KOPT-K1 (cell line): ENCODE measurements around the gene ACTR1A.

Source experiments
- H3K27ac ChIP-seq: fragments of 200-600 bp; sonication (generic); 2 replicates; pipeline ENCODE4 v1.5.1; 2016; ENCODE audit warnings: antibody characterized with exemption, mild to moderate bottlenecking, low read depth, low read length; ENCODE audit not compliant: poor library complexity, severe bottlenecking
- H3K36me3 ChIP-seq: fragments of 200-600 bp; sonication (generic); 2 replicates; pipeline ENCODE4 v1.5.1; 2017; ENCODE audit warnings: antibody characterized with exemption, mild to moderate bottlenecking, low read length, moderate library complexity; ENCODE audit not compliant: insufficient read depth
- H3K9me3 ChIP-seq: fragments of 200-600 bp; sonication (generic); 2 replicates; pipeline ENCODE4 v1.5.1; 2017; ENCODE audit warnings: antibody characterized with exemption, low read length, mild to moderate bottlenecking; ENCODE audit not compliant: insufficient read depth, poor library complexity, severe bottlenecking

The ACTR1A gene

DNA sequence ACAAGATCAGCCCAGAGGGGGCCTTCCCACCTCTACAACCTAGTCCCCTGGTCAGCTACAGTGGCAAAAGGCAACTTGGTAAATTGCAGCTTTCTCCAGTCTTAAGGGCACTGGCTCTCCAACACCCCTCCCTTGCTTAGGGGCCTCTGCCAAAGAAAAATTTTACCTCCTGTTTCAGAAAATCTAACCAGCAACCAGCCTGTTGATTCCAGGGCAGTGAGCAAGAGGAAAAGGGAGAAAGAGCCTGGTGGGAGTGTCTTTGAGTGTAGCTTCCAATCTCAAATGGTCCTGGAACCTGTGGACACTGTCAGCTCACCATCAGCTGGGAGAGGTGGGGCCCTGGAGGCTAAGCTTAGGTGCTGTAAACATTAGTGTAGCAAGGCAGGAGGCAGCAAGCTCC, 22.9 kb downstream of the ACTR1A start:
- H3K27ac ChIP-seq = no peak overlapping the region
- H3K9me3 ChIP-seq = no peaks in the 10 kb centered on the region
- peaks cover 81% of the 10 kb centered on the region for H3K36me3 ChIP-seq

DNA sequence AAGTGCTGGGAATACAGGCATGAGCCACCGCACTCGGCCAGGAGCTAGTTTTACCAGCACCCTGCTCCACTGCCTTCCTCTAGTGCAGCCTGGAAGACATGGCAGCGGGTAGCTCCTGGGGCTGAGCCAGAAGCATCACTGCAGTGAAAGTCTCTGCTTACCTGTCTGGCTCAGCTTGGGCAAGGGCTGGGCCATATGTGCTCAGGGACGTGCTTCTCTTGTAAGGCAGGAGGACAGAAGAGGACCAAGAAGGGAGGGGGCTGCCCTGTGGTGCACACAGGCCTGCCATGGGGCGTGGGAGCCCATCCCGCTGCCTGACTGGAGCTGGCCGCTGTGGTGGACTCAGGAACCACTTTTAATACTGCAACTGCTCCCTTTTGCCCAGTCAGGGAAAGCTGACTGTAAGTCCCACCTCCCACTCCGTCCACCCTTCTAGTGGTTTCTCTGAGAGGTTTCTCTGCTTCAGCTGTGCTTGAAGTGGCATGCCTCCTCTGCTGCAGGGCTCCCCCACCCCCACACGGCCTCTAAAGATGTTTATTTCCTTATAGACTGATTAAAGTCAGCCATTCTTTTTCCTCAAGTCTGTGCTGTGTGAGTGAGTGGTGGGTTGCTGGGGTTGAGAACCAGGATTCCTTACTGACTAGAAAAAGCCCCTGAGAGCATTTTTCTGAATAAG, 25.9 kb downstream of the ACTR1A start:
- no peaks in the 10 kb centered on the region for H3K9me3 ChIP-seq
- H3K27ac ChIP-seq = no peak overlapping the region
- H3K36me3 ChIP-seq = peaks cover 50% of the 10 kb centered on the region

DNA sequence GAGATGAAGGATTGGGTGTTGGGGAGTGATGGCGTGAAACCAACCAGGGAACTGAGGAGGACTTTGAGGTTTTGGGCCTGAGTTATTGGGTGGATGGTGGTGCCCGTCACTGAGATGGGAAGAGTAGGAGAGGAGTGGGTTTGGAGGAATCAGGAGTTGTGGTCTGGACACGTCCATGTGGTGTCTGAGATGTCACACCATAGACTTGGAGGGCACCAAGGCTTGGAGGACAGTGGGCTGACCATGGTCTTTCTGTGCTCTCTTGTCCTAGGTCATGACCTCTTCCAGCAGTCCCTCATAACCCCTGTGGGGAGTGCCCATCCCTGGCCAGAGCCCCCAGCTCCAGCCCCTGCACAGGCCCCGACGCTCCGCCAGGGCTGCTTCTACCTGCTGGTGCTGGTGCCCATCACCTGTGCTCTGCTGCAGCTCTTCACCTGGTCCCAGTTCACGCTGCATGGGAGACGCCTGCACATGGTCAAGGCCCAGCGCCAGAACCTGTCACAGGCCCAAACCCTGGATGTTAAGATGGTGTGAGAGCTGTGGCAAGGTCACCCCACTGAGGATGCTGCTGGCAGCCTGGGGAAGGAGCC, 27.0 kb downstream of the ACTR1A start:
- Histone ChIP-seq H3K36me3 (peaks cover 40% of the 10 kb centered on the region), H3K9me3 (no peaks in the 10 kb centered on the region), H3K27ac (no peak overlapping the region)

GRCh38 chr10:102473445-102474331, 28.8 kb downstream of the ACTR1A start:
- peaks cover 24% of the 10 kb centered on the region for H3K36me3 ChIP-seq
- no peaks in the 10 kb centered on the region for H3K9me3 ChIP-seq
- no peak overlapping the region for H3K27ac ChIP-seq

- Histone ChIP-seq H3K27ac (no peak overlapping the region), H3K9me3 (no peaks in the 10 kb centered on the region), H3K36me3 (peaks cover 6% of the 10 kb centered on the region; the same call in 1 of the 2 replicates)
Observed at GRCh38 chr10:102470579-102471546, 31.6 kb downstream of the ACTR1A start.

DNA sequence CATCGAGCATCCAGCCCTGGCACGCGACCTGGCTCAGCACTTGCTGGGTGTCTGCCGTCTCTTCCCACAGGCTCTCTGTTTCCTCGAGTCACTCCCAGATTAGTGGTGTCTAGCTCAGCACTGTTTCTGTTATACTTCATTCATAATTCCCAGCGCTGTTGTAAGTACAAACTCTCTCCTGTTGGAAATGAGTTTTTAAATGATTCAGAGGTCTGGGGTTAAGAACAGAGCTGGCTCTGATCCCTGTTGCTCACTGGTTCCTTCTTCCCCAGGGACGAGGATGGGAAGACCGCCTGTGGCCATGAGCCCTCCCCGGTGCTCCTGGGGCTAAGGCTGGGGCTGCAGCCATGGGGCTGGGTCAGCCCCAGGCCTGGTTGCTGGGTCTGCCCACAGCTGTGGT, 33.8 kb downstream of the ACTR1A start:
- H3K27ac ChIP-seq = no peak overlapping the region
- peaks cover 6% of the 10 kb centered on the region; the same call in 1 of the 2 replicates for H3K36me3 ChIP-seq

DNA sequence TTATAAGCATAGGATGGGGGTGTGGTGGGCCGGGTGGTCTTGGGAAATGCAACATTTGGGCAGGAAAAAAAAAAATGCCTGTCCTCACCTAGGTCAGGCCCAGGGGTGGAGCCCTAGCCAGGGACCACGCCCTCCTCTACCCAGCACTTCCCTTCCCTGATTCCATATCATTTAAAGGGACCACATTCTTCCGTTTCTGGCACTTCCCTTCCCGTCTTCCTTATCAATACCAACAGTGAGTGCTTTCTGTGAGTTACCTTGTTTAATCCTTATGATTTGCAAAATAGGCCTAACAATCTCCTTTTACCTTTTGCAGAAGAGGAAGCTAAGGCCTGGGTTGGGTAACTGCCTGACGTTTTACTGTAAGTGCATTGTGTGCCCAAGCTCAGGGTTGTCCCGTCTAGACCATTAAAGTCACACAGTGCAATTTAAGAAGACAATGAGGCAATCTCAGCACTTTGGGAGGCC, 34.5 kb downstream of the ACTR1A start:
- Histone ChIP-seq H3K27ac (no peak overlapping the region), H3K36me3 (peaks cover 6% of the 10 kb centered on the region; the same call in 1 of the 2 replicates), H3K9me3 (no peaks in the 10 kb centered on the region)

More for the DNA sequence above, 33.8 kb downstream of the ACTR1A start:
- H3K9me3 ChIP-seq = no peaks in the 10 kb centered on the region

GRCh38 chr10:102467318-102467717, 35.2 kb downstream of the ACTR1A start:
- no peaks in the 10 kb centered on the region for H3K9me3 ChIP-seq
- peaks cover 6% of the 10 kb centered on the region; the same call in 1 of the 2 replicates for H3K36me3 ChIP-seq
- H3K27ac ChIP-seq = no peak overlapping the region

GRCh38 chr10:102465466-102465865, 37.0 kb downstream of the ACTR1A start:
- Histone ChIP-seq H3K27ac (no peak overlapping the region), H3K9me3 (no peaks in the 10 kb centered on the region), H3K36me3 (peaks cover 6% of the 10 kb centered on the region; the same call in 1 of the 2 replicates)

- H3K9me3 ChIP-seq = no peaks in the 10 kb centered on the region
- no peak overlapping the region for H3K27ac ChIP-seq
- H3K36me3 ChIP-seq = 0 out of 2 replicates have a peak, but pooled peaks cover 5% of the 10 kb centered on the region
Observed at GRCh38 chr10:102463983-102464382, 38.5 kb downstream of the ACTR1A start.

DNA sequence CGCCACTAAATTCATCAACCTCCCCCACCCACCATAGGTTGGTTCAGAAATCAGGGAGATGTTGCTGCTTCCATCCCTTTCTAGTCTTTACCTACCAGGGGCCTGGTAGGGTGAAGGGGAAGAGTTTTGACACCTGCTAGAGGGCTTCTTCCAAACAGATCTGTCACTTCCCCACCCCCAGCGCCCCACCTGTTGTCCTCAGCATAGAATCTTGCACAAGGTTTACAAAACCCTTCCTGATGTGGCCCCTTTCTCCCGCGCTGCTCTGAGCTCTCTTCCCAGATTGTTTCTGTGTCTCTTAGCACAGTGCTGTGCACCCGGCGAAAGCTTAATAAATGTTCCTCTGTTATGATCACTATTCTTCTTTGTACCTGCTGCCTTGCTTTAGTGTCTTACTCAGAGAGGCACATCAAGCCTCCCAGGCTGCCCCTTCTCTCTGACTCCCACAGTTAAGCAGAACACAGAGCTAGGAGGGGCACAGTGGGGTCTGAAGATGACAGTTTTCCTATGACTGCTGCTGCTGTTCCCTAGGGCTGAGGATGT, 39.9 kb downstream of the ACTR1A start:
- no peaks in the 10 kb centered on the region for H3K36me3 ChIP-seq
- H3K9me3 ChIP-seq = no peaks in the 10 kb centered on the region
- H3K27ac ChIP-seq = no peak overlapping the region

DNA sequence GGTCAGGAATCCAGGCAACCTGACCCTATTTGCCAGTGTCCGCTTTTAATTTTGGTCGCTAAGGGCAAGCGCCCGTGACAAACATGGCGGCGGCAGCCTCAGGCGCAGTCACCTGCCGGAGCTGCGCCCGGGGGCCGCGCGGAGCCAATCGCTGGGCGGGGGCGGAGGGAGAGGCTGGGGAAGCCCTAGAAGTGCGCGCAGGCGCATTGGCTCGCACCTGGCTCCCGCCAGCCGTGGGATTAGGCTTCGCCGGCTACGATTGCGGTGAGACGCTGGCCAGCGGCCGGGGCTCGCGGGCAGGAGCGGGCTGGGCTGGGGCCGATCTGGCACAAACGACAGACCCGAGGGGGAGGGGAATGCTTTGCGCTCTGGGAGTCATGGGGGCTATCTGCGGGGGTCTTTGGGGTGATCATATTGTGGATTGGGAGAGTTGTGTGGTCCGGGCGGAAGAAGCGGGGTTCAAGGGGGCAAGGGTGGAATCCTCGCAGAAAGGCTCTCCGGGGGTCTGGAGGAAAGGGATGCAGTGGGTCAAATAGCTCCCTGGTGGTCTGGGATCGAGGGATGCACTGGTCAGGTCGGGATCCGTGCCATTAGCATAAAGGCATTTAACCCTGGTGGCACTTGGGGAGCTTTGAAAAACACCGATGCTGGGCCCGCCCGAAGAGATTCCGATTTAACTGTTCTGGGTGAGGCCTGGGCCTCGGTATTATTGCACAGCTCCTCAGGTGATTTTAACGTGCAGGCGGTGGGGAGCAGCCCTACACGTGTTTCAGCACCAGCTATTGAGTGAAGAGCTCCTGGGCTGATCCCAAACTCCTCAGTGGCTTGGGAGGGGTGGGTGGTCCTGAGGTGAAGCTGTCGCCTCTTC, 41.1 kb downstream of the ACTR1A start:
- Histone ChIP-seq H3K27ac (peak overlapping the region; percentile 57), H3K9me3 (no peaks in the 10 kb centered on the region), H3K36me3 (peaks cover 4% of the 10 kb centered on the region; the same call in 1 of the 2 replicates)

- peaks cover 10% of the 10 kb centered on the region for H3K36me3 ChIP-seq
- H3K9me3 ChIP-seq = no peaks in the 10 kb centered on the region
Observed at GRCh38 chr10:102460836-102461186, 41.7 kb downstream of the ACTR1A start.

More at GRCh38 chr10:102460836-102461186, 41.7 kb downstream of the ACTR1A start:
- H3K27ac ChIP-seq = peak overlapping the region; percentile 57
